HG03432 (cell line): ENCODE results near the gene SST.
"Not testable (repeated sequence)": the region's sequence is repeated elsewhere in the genome, so short reads cannot be mapped to it uniquely, and the experiment has no call there.

Experiments used
- ATAC-seq: cut with Tn5 transposase; IDR thresholded peaks from one replicate; pipeline ENCODE4 v1.9.1; 2021; ENCODE audit warnings: mild to moderate bottlenecking, moderate library complexity; ENCODE audit not compliant: unreplicated experiment

The SST gene

DNA sequence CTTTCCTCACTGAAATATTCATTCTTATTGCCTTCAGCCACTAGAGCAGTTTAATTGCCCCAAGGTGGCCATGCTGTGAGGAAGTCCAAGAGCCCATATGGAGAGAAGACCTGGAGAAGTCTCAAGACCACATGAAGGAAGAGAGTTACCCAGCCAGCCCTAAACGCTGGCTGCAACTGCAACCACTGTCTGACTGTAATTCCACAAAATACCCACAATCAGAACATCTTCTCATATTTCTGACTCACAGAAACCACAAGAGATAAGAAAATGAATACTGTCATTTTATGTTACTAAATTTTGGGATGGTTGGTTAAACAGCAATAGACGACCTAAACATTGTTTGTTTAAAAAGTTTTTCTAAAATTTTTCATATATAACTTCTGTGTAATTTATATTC lies 14.7 kb upstream of the SST start:
- no peak for ATAC-seq

DNA sequence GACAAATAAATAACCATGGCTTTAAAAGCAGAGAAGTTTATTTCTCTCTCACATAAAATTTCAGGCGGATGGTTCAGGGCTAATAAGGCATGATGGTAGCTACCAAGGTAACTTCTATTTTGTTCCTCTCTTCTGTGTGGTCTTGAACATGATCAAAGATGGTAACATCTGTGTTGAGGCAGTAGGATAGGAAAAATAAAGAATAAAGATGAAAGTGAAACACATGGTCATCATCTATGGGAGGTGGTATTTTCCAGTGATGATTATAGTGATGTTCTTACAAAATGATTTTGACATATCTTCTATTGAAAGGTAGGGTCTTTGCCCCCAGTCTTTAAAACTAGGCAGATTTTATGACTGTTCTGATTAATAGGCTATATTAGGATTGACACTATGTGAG lies 14.2 kb upstream of the SST start:
- no peak for ATAC-seq

DNA sequence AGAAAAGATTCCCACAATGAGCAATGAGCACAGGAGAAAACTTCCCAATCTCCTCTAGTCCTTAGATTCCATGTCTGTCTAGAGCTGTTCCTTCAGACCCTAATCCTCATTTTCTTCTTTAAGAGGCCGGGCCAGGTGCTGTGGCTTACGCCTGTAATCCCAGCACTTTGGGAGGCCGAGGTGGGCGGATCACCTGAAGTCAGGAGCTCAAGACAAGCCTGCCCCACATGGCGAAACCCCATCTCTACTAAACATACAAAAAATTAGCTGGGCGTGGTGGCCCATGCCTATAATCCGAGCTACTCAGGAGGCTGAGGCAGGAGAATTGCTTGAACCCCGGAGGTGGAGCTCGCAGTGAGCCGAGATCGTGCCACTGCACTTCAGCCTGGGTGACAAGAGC lies 11.6 kb upstream of the SST start:
- not testable (repeated sequence) for ATAC-seq

DNA sequence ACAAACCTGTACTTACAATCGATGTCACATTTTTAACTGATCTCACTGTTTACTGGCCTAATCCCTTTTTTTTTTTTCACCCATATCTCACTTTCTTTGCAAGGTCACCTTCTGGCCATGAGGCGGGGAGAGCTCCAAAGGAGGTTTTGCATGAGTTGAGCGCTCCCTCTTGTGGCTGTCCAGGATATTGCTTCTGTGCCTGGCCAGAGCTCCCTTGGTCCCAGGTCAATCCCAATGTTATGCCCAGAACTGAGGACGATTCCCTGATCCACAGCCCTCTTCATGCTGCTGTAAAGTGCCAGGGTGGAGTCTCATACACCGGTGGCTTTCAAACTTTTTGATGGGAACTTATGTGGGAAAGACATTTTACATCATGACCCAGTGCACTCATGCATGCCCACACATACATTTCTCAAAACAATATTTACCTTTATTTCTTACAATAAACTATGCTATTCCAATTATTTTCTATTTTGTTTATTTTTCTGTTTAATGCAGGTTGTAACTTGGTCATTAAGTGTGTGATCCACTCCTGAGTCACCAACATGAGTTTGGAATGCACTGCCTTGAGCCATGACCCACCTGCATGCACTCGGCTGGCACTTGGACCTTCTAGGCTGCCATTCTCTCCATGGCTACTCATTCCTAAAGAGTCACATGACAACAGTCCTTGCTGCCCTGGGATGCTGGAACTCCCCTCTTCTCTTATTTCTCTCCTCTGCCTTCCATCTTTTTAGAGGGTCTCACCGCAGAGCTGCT lies 9.6 kb upstream of the SST start:
- peak; percentile 79 for ATAC-seq

DNA sequence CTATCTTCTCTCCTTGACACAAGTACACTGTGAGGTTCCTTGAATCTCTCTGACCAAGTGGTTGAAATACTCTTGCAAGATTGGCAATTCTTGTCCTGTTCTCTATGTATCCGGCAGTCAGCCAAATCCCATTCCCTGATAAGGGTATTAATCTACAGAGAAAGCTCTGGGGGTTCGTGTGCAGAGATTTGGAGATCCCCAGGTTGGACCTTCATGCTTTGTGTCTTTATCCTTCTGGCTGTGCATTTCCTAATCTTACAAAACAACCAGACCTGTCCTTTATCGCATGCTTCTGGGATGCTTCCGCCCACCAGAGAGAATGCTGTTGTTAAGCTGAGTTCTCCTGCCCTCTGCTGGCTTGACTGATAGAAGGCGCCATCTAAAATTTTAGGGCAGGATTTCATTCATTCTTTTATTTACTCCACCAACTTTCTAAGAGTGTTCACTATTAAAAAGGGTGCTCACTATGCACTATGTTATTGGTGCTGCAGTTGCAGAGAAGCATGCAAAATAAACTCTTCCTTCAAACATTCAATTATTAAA lies 8.6 kb upstream of the SST start:
- ATAC-seq: no peak

DNA sequence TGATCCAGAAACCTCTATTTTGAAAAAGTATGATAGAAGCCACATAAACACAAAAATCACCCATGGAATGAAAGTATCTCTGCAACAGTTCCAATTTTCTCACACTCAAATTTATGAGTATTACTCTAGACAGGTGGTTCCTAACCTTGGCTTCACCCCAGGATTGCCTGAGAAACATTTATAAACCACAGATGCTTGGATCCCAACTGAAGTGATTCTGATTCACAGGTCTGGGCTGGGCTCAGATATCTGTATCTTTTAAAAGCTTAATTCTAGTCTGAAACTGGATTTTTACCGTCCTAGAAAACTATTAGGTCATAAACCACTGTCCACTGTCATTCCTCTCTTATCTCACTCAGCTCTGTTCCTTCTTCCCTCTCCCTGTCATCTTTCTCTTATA lies 7.4 kb upstream of the SST start:
- ATAC-seq: no peak

DNA sequence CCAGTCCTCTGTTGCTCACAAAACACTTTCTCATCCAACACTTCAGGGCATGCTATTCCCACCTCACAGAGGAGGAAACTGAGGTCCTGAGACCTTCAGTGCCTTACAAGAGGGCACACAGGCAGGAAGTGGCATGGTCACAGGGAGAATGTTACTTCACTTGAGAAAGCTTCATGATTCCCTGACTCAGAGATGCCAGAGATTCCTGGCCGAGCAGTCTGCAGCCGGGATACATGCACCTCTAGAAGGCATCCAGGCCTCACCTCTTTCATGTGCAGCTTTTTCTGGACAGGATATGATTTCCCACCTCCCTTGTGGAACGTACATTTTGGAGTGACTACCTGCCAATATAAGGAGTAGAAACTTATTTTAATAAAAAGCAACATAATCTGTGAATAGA lies 2.8 kb upstream of the SST start:
- no peak for ATAC-seq

DNA sequence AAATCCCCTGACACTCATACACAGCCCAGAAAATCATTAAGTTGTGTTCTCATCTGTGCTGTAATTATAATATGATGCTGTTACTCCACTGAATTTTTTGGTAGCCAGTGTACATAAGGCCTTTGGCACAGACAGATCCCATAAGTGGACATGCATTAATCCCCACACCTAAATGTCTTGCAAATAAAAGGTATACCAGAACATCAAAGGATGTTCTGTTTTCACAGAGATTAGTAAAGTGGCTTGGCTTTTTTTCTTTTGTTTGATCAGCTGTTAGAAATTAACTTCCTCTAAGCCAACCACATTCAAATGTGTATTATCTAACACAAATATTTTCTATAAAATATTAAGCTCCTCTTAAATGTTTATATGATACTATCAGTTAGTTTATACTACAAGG lies 2.7 kb downstream of the SST start:
- no peak for ATAC-seq

DNA sequence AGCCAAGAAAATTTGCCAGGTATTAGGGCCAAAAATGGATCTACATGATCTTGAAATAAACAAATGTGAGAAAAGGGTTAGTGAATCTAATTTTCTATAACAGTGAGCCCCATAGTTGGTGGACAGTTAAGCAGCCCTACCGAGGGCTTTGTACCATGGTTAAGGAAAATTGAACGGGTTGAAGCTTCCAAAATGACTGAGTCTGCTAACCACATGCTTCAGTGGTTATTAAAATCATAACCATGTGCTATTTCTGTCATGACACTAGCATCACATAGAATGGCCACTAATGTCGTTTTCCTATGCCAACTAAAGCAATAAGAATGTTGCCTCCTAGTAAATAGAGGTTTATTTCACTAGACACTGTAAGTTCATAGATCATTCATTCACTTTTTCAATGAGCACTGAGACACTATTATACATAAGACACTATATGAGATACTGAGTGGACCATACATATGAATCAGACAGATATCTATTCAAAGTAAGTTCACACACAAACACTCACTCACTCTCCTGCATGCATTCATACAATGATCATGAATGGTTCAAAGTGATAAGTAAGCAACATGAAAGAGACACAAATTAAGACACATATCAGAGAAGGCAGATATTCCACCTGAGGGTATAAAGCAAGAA lies 4.3 kb downstream of the SST start:
- no peak for ATAC-seq

DNA sequence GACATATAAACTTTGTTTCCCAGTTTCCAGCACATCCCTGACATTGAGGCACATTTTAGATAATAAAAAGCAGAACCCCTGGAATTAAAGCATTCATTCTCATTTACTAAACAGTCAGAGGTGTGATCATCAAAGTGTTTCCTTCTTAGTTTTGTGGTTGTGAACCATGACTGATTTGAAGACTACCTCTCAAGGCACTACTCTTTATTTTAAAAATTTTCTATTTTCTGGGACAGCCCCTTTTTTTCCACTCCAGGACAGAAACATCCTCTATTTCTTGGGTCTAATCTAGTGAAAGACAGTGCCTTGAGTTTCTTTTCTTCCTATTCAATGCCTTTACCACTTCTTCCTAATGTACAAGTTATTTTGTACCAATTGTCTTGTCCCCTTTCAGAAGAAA lies 5.2 kb downstream of the SST start:
- ATAC-seq: no peak

DNA sequence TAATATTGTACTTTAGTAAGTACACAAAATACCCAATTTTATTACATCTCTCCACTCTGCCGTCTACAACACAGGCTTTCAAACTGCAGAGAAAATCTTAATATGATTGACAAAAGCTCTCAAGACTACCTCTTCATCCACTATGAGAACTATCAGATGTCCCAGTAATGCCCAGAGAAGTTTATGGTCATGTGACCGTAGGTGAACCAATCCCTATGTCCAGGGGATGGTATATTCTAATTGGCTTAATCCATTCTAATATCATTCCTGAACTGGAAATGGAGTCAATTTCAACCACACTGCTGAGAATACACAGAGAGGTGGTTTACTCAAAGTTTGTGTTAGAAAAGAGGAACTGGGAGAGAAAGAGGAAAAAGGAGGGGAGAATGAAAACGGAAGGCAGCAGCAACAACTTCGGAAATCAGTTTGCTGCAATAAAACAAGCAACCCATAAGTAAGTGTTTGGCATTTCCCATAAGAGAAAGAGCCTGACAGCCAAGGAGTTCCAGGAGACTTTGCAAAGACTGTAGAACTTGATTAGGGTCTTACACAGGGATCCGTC lies 7.3 kb downstream of the SST start:
- no peak for ATAC-seq

DNA sequence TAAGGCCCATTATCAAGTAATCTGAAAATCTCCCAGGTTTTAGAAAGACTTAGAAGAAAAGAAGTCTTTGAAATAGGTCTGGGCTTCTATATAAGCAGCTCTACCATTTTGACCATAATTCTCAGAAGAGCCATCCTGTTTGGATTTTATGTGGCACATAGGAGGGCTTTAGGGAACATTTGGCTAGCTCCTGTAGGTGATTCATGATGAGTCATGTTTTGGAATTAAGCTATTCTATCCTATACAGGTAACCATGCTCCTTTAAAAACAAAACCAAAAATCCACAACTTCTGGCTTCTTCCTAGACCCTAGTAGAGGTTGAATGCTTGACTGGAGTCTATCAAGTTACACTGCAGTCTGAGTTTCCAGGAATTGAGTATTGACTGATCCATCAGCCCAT lies 8.9 kb downstream of the SST start:
- no peak for ATAC-seq

DNA sequence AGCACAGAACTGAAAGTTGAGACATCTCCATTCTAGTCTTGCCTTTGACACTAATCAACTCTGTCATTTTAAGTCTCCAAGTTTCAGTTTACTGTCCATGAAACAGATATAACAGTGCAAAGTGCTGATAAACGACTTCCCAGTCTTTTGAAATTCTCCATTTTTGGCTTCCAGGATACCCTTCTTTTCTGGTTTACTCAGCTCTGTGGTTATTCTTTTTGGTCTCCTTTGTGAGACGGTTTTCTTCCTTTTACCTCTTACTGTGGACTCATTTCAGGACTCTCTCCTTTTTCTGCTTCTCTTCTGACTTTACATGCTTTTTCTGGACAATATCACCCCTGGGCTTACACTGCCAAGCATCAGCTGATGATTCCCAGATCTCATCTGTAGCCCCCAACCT lies 18.9 kb downstream of the SST start:
- no peak for ATAC-seq

DNA sequence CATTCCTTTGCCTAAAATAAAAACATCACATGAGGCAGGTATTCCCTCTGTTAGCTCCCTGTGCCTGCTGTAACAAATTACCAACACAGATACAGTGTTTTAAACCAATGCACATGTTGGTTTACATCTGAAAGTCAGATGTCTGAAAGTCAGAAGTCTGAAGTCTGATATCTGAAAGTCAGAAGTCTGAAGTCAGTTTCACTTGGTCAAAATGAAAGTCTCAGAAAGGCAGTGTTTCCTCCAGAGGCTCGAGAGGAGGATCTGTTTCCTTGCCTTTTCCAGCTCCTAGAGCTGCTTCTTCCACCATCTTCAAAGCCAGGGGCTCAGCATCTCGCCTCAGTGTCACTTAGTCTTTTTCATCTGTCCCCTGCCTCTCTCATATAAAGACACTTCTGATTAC lies 22.0 kb downstream of the SST start:
- peak; percentile 95 for ATAC-seq

DNA sequence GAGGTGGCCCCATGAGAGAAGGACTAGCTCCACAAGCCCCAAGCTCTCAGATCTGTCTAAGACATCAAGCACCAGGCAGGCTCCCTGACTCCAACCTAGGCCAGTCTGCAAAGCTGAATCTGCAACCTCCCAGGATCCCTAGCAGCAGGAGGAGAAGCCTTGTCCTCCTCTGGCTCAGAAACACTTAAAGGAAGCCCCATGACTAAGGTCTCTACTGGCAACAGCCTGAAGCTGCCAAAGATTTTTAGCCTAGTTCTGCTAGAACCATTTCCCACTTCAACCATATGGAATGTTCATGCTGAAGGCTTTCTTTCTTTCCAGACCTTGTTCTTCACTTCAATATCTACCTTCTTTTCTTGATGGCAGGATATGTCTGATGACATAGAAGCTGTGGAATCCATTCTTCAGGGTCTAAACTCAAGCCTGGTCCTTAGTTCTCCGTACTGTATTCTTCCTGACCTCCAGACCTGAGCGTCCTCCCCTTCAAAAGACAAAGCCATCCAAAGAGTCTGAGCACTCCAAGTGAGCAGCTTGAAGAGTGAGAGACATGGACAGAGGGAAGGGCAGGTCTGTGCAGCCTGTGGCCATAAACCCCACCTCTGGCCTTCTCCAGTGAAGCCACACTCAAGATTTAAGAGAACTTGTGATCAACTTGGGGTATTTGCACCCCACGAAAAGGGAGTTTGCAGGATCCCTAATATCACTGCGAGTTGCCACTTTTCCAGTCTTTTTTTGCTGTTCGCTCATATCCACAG lies 23.1 kb downstream of the SST start:
- ATAC-seq: no peak

DNA sequence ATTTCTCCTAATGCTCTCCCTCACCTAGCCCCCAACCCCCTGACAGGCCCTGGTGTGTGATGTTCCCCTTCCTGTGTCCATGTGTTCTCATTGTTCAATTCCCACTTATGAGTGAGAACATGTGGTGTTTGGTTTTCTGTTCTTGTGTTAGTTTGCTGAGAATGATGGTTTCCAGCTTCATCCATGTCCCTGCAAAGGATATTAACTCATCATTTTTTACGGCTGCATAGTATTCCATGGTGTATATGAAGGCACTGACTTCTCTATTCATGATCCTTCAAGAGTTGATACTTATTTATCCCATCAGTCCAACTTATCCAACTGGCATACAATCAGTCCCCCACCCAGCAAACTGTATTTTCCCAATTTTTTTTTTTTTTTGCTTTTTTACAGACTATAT lies 24.8 kb downstream of the SST start:
- ATAC-seq: not testable (repeated sequence)

DNA sequence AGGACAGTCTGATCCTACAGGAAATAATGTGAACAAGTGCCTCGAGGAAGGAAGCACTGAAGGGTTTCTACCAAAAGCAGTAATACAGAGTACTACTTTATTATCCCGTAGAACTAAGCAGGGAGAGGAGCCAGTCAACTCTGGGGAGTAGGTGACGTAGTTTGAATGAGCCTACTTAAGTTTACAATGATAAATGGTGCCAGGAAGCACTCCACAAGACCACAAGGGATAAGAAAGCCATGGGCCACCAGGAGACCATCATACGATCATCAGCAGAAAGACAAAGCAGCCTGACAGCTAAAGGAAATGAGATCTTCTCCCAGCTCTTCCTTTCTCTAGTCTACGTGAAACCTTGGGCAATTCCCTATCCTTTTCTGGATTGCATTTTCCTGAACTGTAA lies 27.3 kb downstream of the SST start:
- no peak for ATAC-seq

DNA sequence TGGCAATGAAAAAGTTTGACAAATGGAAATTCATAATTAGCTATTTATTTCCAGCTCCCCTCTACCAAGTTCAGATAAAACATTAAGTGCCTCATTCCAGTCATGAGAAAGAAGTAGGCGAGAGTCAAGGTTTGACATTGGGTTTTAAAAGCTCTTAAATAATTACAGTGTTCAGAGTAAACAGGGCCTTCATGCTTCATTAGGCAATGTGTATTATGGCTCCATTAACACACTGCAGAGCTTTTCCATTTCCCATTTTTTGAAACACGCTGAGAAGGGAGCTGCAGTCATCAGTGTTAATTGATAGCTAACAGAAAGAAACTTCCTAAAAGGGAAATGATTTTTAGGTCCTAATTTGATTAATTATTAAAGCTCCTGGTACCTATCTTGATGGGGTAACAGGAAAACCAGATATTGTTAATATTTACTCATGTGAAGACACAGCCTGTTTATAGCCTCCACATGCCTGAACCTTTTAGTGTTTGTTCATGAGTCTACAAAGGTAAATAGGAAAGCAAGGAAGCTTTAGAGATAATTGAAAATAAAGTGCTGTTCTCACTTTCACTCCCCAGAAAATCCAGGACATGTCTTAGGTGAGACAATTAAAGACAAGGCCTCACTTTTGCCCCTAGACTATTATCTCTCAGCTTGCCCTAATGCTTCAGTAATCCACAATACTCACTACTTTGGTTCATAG lies 28.7 kb downstream of the SST start:
- ATAC-seq: no peak

DNA sequence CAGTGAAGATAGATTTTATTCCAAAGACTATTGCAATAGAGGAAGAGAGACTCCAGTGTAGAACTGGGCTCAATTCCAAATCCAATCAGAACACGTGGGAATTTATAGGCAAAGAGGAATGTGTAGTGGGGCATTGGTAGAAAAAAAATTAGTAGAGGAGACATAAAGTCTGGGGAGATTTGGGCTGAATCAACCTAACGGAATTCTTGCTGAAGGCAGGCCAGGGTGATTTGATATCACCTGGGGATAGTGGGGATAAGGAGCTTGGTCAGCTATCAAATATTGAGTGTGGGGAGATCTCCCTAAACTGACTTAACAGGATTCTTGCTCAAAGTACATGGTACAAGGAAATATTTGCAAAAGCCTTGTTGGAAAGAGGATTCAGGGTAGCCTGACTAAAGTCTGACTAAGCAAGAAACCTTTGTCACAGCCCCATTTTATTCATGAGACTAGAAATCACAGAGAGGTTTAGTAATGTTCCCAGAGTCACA lies 29.6 kb downstream of the SST start:
- no peak for ATAC-seq

DNA sequence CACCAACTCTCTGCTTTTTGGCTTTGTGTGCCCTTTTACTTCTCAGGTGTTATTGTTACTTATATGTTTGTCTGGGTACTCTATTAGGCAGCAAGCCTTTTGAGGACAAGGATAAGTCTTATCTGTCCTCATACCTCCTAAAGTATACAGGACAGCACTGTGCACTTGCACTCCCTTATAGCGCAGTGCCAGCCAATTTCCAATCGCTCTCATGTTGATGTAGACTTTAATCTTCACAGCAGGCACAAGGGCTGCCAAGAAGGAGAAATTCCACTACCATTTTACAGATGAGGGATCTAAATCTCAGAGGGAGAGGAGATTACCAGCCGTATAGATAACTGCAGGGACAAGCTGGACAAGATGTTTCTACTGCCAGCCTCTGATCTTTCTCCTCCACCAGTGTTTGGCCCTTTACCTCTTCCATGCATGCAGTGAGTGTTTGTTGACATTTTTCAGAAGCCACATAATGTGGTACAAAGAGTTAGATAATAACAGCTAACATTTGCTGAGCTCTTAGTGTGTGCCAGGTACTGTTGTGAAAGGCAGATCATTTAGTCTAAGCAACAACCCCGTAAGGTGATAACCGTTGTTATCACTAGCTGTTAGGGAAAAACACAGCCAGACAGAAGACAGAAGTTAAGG lies 30.1 kb downstream of the SST start:
- ATAC-seq: no peak
